Measurements from ENCODE around the gene ALOXE3. TPM values are rescaled to one million over a fixed set of nuclear protein-coding genes. Genes with fewer than 3 reads are reported as not detected.

Gene ALOXE3
- total RNA-seq = not detected

GRCh38 chr17:8117980-8118768 lies at the start of gene ALOXE3:
TSS of gene ALOXE3 (minus strand) at chr17:8118514. CDS start at chr17:8117990, 524 bp downstream.
- peaks cover 10 to 74% (median 42%) of the 10 kb centered on the region in 4 donors for H3K27me3 ChIP-seq
- no peaks in the 10 kb centered on the region for H3K36me3 ChIP-seq
- TF ChIP-seq EP300 (IDR thresholded peaks at IDR 0.05) = no peak
- TF ChIP-seq POLR2AphosphoS5 (IDR thresholded peaks at IDR 0.05) = peak in 1 of 2 donors; percentile 31
- no peaks in the 10 kb centered on the region for H3K9me3 ChIP-seq
- WGBS = under 1% methylated on average over 28 of the region's 33 CpGs
- DNase-seq (ENCODE audit: extremely low spot score) = no peak
- peak within 1 kb of the TSS; percentile 72 to 86 (median 80) for H3K27ac ChIP-seq (replicated peaks in 1 of 4)
- H3K4me3 ChIP-seq = peak within 1 kb of the TSS; percentile 55 to 79 (median 59)
- intact Hi-C loops (cut with DNase I) = loop anchor here (5.0 kb wide), 1 partner anchor 36 kb away; no protein-coding TSS in a partner anchor
- H3K4me1 ChIP-seq = peaks cover 46 to 54% (median 51%) of the 10 kb centered on the region in 4 donors

GRCh38 chr17:8167526-8167925 lies 49.2 kb upstream of the ALOXE3 start:
- Histone ChIP-seq H3K36me3 (no peaks in the 10 kb centered on the region), H3K4me3 (no peak overlapping the region), H3K27me3 (no peaks in the 10 kb centered on the region), H3K9me3 (no peaks in the 10 kb centered on the region), H3K27ac (replicated peaks in 1 of 4) (no peak overlapping the region), H3K4me1 (peaks cover 19 to 26% (median 23%) of the 10 kb centered on the region in 4 donors)
- intact Hi-C loops (cut with DNase I) = no loop called here
- WGBS = 62% methylated on average over 3 of the region's 3 CpGs
- no peak for DNase-seq (ENCODE audit: extremely low spot score)
- no peak for TF ChIP-seq CTCF (IDR thresholded peaks at IDR 0.05)
- no peak for TF ChIP-seq POLR2A (IDR thresholded peaks at IDR 0.05; ENCODE audit: low read depth)
- no peak for TF ChIP-seq EP300 (IDR thresholded peaks at IDR 0.05)
- no peak for TF ChIP-seq POLR2AphosphoS5 (IDR thresholded peaks at IDR 0.05)

- Histone ChIP-seq H3K36me3 (peaks cover 0 to 2% (median 0%) of the 10 kb centered on the region in 4 donors), H3K27me3 (no peaks in the 10 kb centered on the region), H3K4me3 (no peak overlapping the region), H3K27ac (replicated peaks in 1 of 4) (peak overlapping the region in 1 of 4 donors; percentile 35), H3K9me3 (no peaks in the 10 kb centered on the region), H3K4me1 (peaks cover 24 to 27% (median 25%) of the 10 kb centered on the region in 4 donors)
- no peak for DNase-seq (ENCODE audit: extremely low spot score)
- WGBS = 95% methylated on average over 6 of the region's 6 CpGs
- no peak for TF ChIP-seq EP300 (IDR thresholded peaks at IDR 0.05)
- no peak for TF ChIP-seq CTCF (IDR thresholded peaks at IDR 0.05)
- TF ChIP-seq POLR2A (IDR thresholded peaks at IDR 0.05; ENCODE audit: low read depth) = no peak
- TF ChIP-seq POLR2AphosphoS5 (IDR thresholded peaks at IDR 0.05) = no peak
- intact Hi-C loops (cut with DNase I) = no loop called here
These were observed 48.4 kb upstream of the ALOXE3 start for GRCh38 chr17:8166731-8167130.

GRCh38 chr17:8164815-8165131 lies 46.5 kb upstream of the ALOXE3 start:
- Histone ChIP-seq H3K9me3 (no peaks in the 10 kb centered on the region), H3K4me1 (peaks cover 37 to 47% (median 44%) of the 10 kb centered on the region in 4 donors), H3K36me3 (peaks cover 9 to 21% (median 15%) of the 10 kb centered on the region in 4 donors), H3K4me3 (no peak overlapping the region), H3K27me3 (no peaks in the 10 kb centered on the region), H3K27ac (replicated peaks in 1 of 4) (peak overlapping the region; percentile 100)
- no peak for DNase-seq (ENCODE audit: extremely low spot score)
- intact Hi-C loops (cut with DNase I) = no loop called here
- WGBS = 75% methylated on average over 6 of the region's 6 CpGs
- no peak for TF ChIP-seq CTCF (IDR thresholded peaks at IDR 0.05)
- no peak for TF ChIP-seq POLR2AphosphoS5 (IDR thresholded peaks at IDR 0.05)

- H3K27ac ChIP-seq (replicated peaks in 1 of 4) = peak overlapping the region; percentile 100
- H3K36me3 ChIP-seq = peaks cover 9 to 27% (median 21%) of the 10 kb centered on the region in 4 donors
- H3K4me1 ChIP-seq = peaks cover 37 to 53% (median 50%) of the 10 kb centered on the region in 4 donors
- H3K9me3 ChIP-seq = no peaks in the 10 kb centered on the region
- no peak for DNase-seq (ENCODE audit: extremely low spot score)
- WGBS = 29% methylated on average over 11 of the region's 13 CpGs
- peak overlapping the region in 1 of 4 donors; percentile 7 for H3K4me3 ChIP-seq
- no peaks in the 10 kb centered on the region for H3K27me3 ChIP-seq
- intact Hi-C loops (cut with DNase I) = no loop called here
- no peak for TF ChIP-seq EP300 (IDR thresholded peaks at IDR 0.05)
- no peak for TF ChIP-seq POLR2A (IDR thresholded peaks at IDR 0.05; ENCODE audit: low read depth)
- peak in 1 of 2 donors; percentile 76 for TF ChIP-seq POLR2AphosphoS5 (IDR thresholded peaks at IDR 0.05)
These were observed 45.9 kb upstream of the ALOXE3 start for GRCh38 chr17:8163978-8164814.
